Vagina (tissue), 2 donors: ENCODE measurements around the gene CMTR1.

ENCODE experiments used
- POLR2AphosphoS5 ChIP-seq, 2 donors: sonication (generic); formaldehyde crosslinking; IDR thresholded peaks; one replicate each; pipeline ENCODE4 v1.9.0; 2017; ENCODE audit warnings: antibody characterized with exemption in 2 of 2, mild to moderate bottlenecking in 2 of 2, low read depth in 1 of 2; ENCODE audit not compliant: insufficient read depth in 1 of 2
- TF ChIP-seq, protein P1 (sequence below), 3 experiments: fragments of 450-650 bp in 2 of 3; fragments of 200-600 bp in 1 of 3; sonication (generic) in 1 of 3; IDR thresholded peaks; one replicate each; pipeline ENCODE4 v1.5.1; 2017 to 2019; ENCODE audit warnings: antibody characterized with exemption in 3 of 3, mild to moderate bottlenecking in 2 of 3, moderate library complexity in 2 of 3

- TF ChIP-seq, protein P1, sequence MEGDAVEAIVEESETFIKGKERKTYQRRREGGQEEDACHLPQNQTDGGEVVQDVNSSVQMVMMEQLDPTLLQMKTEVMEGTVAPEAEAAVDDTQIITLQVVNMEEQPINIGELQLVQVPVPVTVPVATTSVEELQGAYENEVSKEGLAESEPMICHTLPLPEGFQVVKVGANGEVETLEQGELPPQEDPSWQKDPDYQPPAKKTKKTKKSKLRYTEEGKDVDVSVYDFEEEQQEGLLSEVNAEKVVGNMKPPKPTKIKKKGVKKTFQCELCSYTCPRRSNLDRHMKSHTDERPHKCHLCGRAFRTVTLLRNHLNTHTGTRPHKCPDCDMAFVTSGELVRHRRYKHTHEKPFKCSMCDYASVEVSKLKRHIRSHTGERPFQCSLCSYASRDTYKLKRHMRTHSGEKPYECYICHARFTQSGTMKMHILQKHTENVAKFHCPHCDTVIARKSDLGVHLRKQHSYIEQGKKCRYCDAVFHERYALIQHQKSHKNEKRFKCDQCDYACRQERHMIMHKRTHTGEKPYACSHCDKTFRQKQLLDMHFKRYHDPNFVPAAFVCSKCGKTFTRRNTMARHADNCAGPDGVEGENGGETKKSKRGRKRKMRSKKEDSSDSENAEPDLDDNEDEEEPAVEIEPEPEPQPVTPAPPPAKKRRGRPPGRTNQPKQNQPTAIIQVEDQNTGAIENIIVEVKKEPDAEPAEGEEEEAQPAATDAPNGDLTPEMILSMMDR (IDR thresholded peaks at IDR 0.05): no peak
- no peak for TF ChIP-seq POLR2AphosphoS5 (IDR thresholded peaks at IDR 0.05; ENCODE audit: insufficient read depth in 1 of 2, low read depth in 1 of 2)
These were observed 46.3 kb downstream of the CMTR1 start for GRCh38 chr6:37479266-37479854.
